ENCODE measurements around the gene OSGEP. TPM values are rescaled to one million over a fixed set of nuclear protein-coding genes. Genes with fewer than 3 reads are reported as not detected.

OSGEP gene
- total RNA-seq, 4 donors from 2014 or later: 30.9 to 55.1 (median 53.4) TPM

- ATAC-seq (ENCODE audit: low FRiP score) (no peak), DNase-seq (ENCODE audit: low spot score) (no peak)
- TF ChIP-seq CTCF (IDR thresholded peaks at IDR 0.05): no peak
Measured at GRCh38 chr14:20472536-20473169, 18.0 kb upstream of the OSGEP start.

DNA sequence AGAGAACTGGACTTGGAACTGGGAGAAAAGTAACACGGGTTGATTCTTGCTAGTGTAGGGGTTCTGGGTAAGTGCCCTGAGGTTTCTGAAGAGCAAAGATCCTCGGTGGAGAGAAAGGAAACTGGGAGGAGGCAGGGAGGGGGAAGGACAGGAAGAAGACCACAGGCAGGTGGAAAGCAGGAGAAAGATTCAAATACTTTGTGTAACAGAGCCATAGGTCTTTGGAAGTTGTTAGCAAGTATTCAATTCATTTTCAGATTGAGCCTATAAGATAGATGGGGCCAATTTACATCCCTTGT lies 15.9 kb upstream of the OSGEP start:
- ATAC-seq (ENCODE audit: low FRiP score): no peak
- no peak for DNase-seq (ENCODE audit: low spot score)
- TF ChIP-seq CTCF (IDR thresholded peaks at IDR 0.05): no peak

GRCh38 chr14:20469890-20470602 lies 15.4 kb upstream of the OSGEP start:
- no peak for TF ChIP-seq CTCF (IDR thresholded peaks at IDR 0.05)
- DNase-seq (ENCODE audit: low spot score) (peak; percentile 28), ATAC-seq (ENCODE audit: low FRiP score) (peak; percentile 78)

DNA sequence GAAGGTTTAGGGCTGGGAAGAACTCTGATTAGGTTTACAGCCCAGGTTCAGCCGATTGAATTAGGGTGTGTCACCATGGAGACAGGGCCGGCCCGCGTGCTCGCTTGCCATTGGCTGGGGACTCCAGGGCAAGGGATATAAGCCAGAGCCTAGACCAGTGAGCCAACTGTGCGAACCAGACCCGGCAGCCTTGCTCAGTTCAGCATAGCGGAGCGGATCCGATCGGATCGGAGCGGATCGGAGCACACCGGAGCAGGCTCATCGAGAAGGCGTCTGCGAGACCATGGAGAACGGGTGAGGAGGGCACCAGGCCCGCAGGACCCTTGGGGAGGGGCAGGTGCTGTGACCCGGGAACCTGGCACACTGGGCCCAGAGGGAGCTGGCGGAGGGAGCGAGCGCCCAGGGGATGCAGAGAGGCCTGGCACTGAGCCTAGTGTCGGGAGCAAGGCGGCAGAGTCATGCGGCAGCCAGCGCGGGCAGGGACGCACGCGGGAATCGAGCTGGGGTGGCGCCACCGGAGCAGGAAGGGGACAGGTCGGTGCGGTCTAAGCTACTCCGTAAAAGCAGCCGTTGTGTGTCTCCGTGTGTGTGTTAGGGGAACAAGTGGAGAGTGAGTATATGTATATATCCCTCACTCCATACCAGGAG lies 14.8 kb upstream of the OSGEP start, which contains the start of gene PNP:
Gene PNP, plus strand, starts transcription at position 165 of the 648 bp plus-strand sequence. Its CDS starts 119 bp downstream, at position 284.
- ATAC-seq (ENCODE audit: low FRiP score): peak; percentile 94
- peak; percentile 75 for DNase-seq (ENCODE audit: low spot score)
- TF ChIP-seq CTCF (IDR thresholded peaks at IDR 0.05): no peak

DNA sequence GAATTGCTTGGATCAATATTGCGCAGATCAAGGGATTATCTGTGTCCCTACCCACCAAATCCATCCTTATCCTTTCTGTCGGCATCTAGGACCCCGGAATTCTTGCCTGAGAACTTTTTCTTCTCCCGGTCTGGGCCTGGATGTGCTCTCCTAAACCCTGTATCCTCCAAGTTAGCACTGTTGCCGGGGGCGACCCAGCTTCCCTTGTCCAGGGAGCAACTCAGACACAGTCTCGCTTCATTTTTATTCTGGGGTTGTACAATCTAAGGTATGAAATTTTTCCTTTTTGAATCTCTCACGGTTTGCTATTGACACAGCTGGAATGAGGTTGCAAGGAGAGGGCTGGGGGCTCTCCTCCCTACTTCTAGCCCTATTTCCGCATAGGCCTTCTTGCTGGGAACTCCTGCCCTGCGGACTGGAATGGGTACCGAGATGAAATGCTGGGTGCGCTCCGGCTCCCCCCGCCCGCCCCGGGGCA lies 14.2 kb upstream of the OSGEP start:
- no peak for DNase-seq (ENCODE audit: low spot score)
- ATAC-seq (ENCODE audit: low FRiP score): peak; percentile 4
- no peak for TF ChIP-seq CTCF (IDR thresholded peaks at IDR 0.05)

DNA sequence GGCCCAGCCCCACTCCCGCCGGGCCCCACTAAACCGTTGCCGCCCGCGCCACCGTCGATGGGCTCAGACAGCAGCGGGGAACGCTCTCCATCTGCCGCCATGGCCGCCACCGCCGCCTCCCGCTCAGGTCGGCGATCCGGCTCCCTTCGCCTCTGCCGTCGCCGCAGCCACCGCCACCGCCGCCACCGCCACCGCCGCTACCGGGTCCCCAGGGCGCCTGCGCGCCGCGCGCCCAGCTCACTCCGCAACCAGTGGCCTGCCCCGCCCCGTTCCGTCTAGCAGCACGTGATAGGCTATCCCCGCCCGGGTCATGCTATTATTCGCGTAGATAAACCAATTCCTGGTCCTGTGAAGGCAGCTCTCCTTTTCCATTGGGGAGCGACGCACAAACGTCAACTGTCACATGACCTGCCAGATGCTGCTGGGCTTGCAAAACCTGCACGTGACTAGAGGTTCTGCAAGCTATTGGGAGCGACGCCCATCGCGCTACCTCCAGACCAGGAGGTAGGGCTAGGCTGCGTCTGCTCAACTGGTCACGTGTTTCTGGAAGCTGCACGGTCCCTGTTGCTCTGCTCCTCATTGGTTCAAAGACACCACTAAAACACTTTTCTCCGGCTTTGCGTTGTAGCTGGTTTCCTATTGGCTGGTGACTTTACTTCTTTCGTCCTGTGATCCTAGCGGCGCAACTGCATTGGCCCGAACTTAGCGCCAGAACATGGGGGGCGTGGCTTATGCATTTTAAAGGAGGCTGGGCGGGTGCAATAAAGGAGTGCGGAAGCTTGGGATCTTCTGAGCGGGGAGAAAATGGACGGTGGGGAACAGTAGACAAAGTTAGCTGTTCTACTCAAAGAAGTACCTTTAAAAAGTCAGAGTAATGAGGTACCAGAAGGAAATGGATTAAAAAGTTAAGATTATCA lies 6.9 kb upstream of the OSGEP start, which contains the start of gene PIP4P1:
Gene PIP4P1, minus strand, starts transcription at position 210 of the 917 bp plus-strand sequence. Its CDS starts 109 bp downstream, at position 101.
- DNase-seq (ENCODE audit: low spot score) (peak; percentile 97), ATAC-seq (ENCODE audit: low FRiP score) (peak; percentile 100)
- no peak for TF ChIP-seq CTCF (IDR thresholded peaks at IDR 0.05)

All from omental fat pad (tissue), 4 donors.